Suprapubic skin (tissue), 4 donors: ENCODE data around the gene ATP11A.

ENCODE experiments used
- CTCF ChIP-seq, 2 donors: fragments of 200-600 bp in 1 of 2; fragments of 450-650 bp in 1 of 2; sonication (generic) in 1 of 2; IDR thresholded peaks; one replicate each; pipeline ENCODE4 v1.5.1; 2016 to 2019; ENCODE audit warnings: antibody characterized with exemption in 2 of 2, mild to moderate bottlenecking in 1 of 2, moderate library complexity in 1 of 2
- POLR2A ChIP-seq, 2 donors: fragments of 450-650 bp; IDR thresholded peaks; one replicate each; pipeline ENCODE4 v1.6.1; 2017; ENCODE audit warnings: antibody characterized with exemption in 2 of 2, mild to moderate bottlenecking in 2 of 2, moderate library complexity in 2 of 2
- POLR2AphosphoS5 ChIP-seq, 3 donors: sonication (generic); formaldehyde crosslinking; IDR thresholded peaks; one replicate each; pipeline ENCODE4 v1.6.1; 2017; ENCODE audit warnings: antibody characterized with exemption in 3 of 3

GRCh38 chr13:112828756-112829155 lies 138.9 kb downstream of the ATP11A start:
- TF ChIP-seq CTCF (IDR thresholded peaks at IDR 0.05) (no peak), POLR2A (IDR thresholded peaks at IDR 0.05) (no peak), POLR2AphosphoS5 (IDR thresholded peaks at IDR 0.05) (no peak)
